HEK293 (cell line): ENCODE measurements around the gene CRTC3.

Experiments
- CTCF ChIA-PET: fragments of 350-600 bp; formaldehyde crosslinking; extraction: SDS; loops from one replicate; lab custom pipeline; 2021; ENCODE audit warnings: antibody characterized with exemption; lab: Yijun Ruan, JAX
- POLR2A ChIA-PET: fragments of 300-600 bp; formaldehyde crosslinking; extraction: SDS; loops from one replicate; lab custom pipeline; 2020; ENCODE audit warnings: antibody characterized with exemption, inconsistent platforms; lab: Yijun Ruan, JAX
- H3K27ac ChIP-seq: fragments of 200-500 bp; sonication (Bioruptor generic); 2 replicates; pipeline ENCODE4 v1.5.1; 2014; ENCODE audit warnings: low read depth, low read length, control low read depth, inconsistent platforms; ENCODE audit errors: extremely low read depth
- H3K36me3 ChIP-seq, 2 experiments: fragments of 200-500 bp in 1 of 2; sonication (Bioruptor generic) in 1 of 2; 1 replicate in 1 of 2; 2 replicates in 1 of 2; pipeline ENCODE4 v1.5.1; 2014 to 2017; ENCODE audit warnings: inconsistent platforms in 2 of 2, low read length in 2 of 2; ENCODE audit not compliant: control insufficient read depth in 2 of 2, insufficient read depth in 1 of 2
- H3K4me1 ChIP-seq: fragments of 200-500 bp; sonication (Bioruptor generic); 2 replicates; pipeline ENCODE4 v1.5.1; 2014; ENCODE audit warnings: mild to moderate bottlenecking, low read length, inconsistent platforms; ENCODE audit not compliant: control insufficient read depth, insufficient read depth
- H3K4me3 ChIP-seq: 2 replicates; pipeline ENCODE4 v1.5.1; 2011; ENCODE audit warnings: low read depth, mild to moderate bottlenecking, control low read depth, low read length, moderate library complexity
- H3K9me3 ChIP-seq: fragments of 200-500 bp; sonication (Bioruptor generic); 2 replicates; pipeline ENCODE4 v1.5.1; 2014; ENCODE audit warnings: low read depth, low read length, inconsistent platforms; ENCODE audit not compliant: control insufficient read depth, insufficient read depth
- BCL11B ChIP-seq: fragments of 450-650 bp; formaldehyde crosslinking; IDR thresholded peaks from 2 replicates; pipeline ENCODE4 v1.5.1; 2016; ENCODE audit warnings: low read depth, missing biosample characterization, missing genetic modification characterization
- GFI1B ChIP-seq: fragments of 450-650 bp; formaldehyde crosslinking; IDR thresholded peaks from 2 replicates; pipeline ENCODE4 v1.5.1; 2016; ENCODE audit warnings: missing biosample characterization, missing genetic modification characterization
- GLIS1 ChIP-seq: fragments of 450-650 bp; formaldehyde crosslinking; IDR thresholded peaks from 2 replicates; pipeline ENCODE4 v1.5.1; 2016; ENCODE audit warnings: missing biosample characterization, missing genetic modification characterization
- HOXD13 ChIP-seq: sonication (generic); formaldehyde crosslinking; IDR thresholded peaks from 2 replicates; pipeline ENCODE4 v1.8.0; 2022; ENCODE audit warnings: missing genetic modification reagents, borderline replicate concordance
- KLF1 ChIP-seq: fragments of 450-650 bp; formaldehyde crosslinking; IDR thresholded peaks from 2 replicates; pipeline ENCODE4 v1.5.1; 2016; ENCODE audit warnings: missing biosample characterization, missing genetic modification characterization
- KLF17 ChIP-seq: fragments of 450-650 bp; formaldehyde crosslinking; IDR thresholded peaks from 2 replicates; pipeline ENCODE4 v1.5.1; 2016; ENCODE audit warnings: missing biosample characterization, missing genetic modification characterization
- MZF1 ChIP-seq: fragments of 450-650 bp; formaldehyde crosslinking; IDR thresholded peaks from 2 replicates; pipeline ENCODE4 v1.5.1; 2017; ENCODE audit warnings: missing biosample characterization, missing genetic modification characterization, borderline replicate concordance
- SCRT1 ChIP-seq: fragments of 450-650 bp; formaldehyde crosslinking; IDR thresholded peaks from 2 replicates; pipeline ENCODE4 v1.5.1; 2016; ENCODE audit warnings: missing biosample characterization, missing genetic modification characterization, borderline replicate concordance
- TRIM28 ChIP-seq: IDR thresholded peaks from 2 replicates; pipeline ENCODE4 v1.6.1; 2011; ENCODE audit warnings: low read length, control low read depth, borderline replicate concordance
- YY1 ChIP-seq: fragments of 450-650 bp; formaldehyde crosslinking; IDR thresholded peaks from 2 replicates; pipeline ENCODE4 v1.5.1; 2018; ENCODE audit warnings: missing biosample characterization, missing genetic modification characterization
- ZBTB6 ChIP-seq: fragments of 450-650 bp; formaldehyde crosslinking; IDR thresholded peaks from 2 replicates; pipeline ENCODE4 v1.5.1; 2017; ENCODE audit warnings: missing biosample characterization, missing genetic modification characterization
- ZFP37 ChIP-seq: fragments of 450-650 bp; formaldehyde crosslinking; IDR thresholded peaks from 2 replicates; pipeline ENCODE4 v1.5.1; 2016; ENCODE audit warnings: missing biosample characterization, missing genetic modification characterization
- ZIC2 ChIP-seq: fragments of 450-650 bp; formaldehyde crosslinking; IDR thresholded peaks from 2 replicates; pipeline ENCODE4 v1.5.1; 2016; ENCODE audit warnings: missing biosample characterization, missing genetic modification characterization
- ZNF112 ChIP-seq: fragments of 450-650 bp; formaldehyde crosslinking; IDR thresholded peaks from 2 replicates; pipeline ENCODE4 v1.5.0; 2017; ENCODE audit warnings: missing biosample characterization, missing genetic modification characterization
- ZNF133 ChIP-seq: fragments of 450-650 bp; formaldehyde crosslinking; IDR thresholded peaks from 2 replicates; pipeline ENCODE4 v1.5.1; 2016; ENCODE audit warnings: missing biosample characterization, missing genetic modification characterization
- ZNF140 ChIP-seq: fragments of 450-650 bp; formaldehyde crosslinking; IDR thresholded peaks from 2 replicates; pipeline ENCODE4 v1.5.1; 2016; ENCODE audit warnings: missing biosample characterization, missing genetic modification characterization
- ZNF155 ChIP-seq: fragments of 450-650 bp; formaldehyde crosslinking; IDR thresholded peaks from 2 replicates; pipeline ENCODE4 v1.5.1; 2016; ENCODE audit warnings: missing biosample characterization, missing genetic modification characterization
- ZNF18 ChIP-seq: fragments of 450-650 bp; formaldehyde crosslinking; IDR thresholded peaks from 2 replicates; pipeline ENCODE4 v1.5.1; 2016; ENCODE audit warnings: missing biosample characterization, missing genetic modification characterization
- ZNF223 ChIP-seq: fragments of 450-650 bp; formaldehyde crosslinking; IDR thresholded peaks from 2 replicates; pipeline ENCODE4 v1.5.1; 2016; ENCODE audit warnings: missing biosample characterization, missing genetic modification characterization
- ZNF24 ChIP-seq: fragments of 450-650 bp; formaldehyde crosslinking; IDR thresholded peaks from 2 replicates; pipeline ENCODE4 v1.5.1; 2016; ENCODE audit warnings: missing biosample characterization, missing genetic modification characterization
- ZNF280D ChIP-seq: fragments of 450-650 bp; formaldehyde crosslinking; IDR thresholded peaks from 2 replicates; pipeline ENCODE4 v1.5.1; 2016; ENCODE audit warnings: missing biosample characterization, missing genetic modification characterization
- ZNF341 ChIP-seq: fragments of 450-650 bp; formaldehyde crosslinking; IDR thresholded peaks from 2 replicates; pipeline ENCODE4; 2016; ENCODE audit warnings: low read depth, missing biosample characterization, missing genetic modification characterization
- ZNF37A ChIP-seq: fragments of 450-650 bp; IDR thresholded peaks from 2 replicates; pipeline ENCODE4 v1.5.1; 2018; ENCODE audit warnings: missing biosample characterization, missing genetic modification characterization
- ZNF449 ChIP-seq: fragments of 450-650 bp; formaldehyde crosslinking; IDR thresholded peaks from 2 replicates; pipeline ENCODE4 v1.5.1; 2017; ENCODE audit warnings: missing biosample characterization, mild to moderate bottlenecking, missing genetic modification characterization, moderate library complexity
- ZNF544 ChIP-seq: fragments of 450-650 bp; formaldehyde crosslinking; IDR thresholded peaks from 2 replicates; pipeline ENCODE4 v1.5.0; 2017; ENCODE audit warnings: missing biosample characterization, missing genetic modification characterization
- ZNF558 ChIP-seq: fragments of 450-650 bp; formaldehyde crosslinking; IDR thresholded peaks from 2 replicates; pipeline ENCODE4 v1.5.1; 2016; ENCODE audit warnings: missing biosample characterization, missing genetic modification characterization
- ZNF837 ChIP-seq: fragments of 450-650 bp; formaldehyde crosslinking; IDR thresholded peaks from 2 replicates; pipeline ENCODE4 v1.5.1; 2016; ENCODE audit warnings: missing biosample characterization, missing genetic modification characterization

CRTC3 gene

GRCh38 chr15:90623854-90624253 lies 94.1 kb downstream of the CRTC3 start:
- ChIA-PET POLR2A (interaction anchor here (0.9 kb wide), 1 partner anchor 18 kb away, joined by 3 read pairs; no protein-coding TSS in a partner anchor), CTCF (interaction anchor here (0.7 kb wide), 1 partner anchor 85 kb away, joined by 3 read pairs; no protein-coding TSS in a partner anchor)
- no peak for TF ChIP-seq ZNF280D (tag by site-specific recombination)
- TF ChIP-seq MZF1 (tag by site-specific recombination), result no peak
- TF ChIP-seq BCL11B (tag by site-specific recombination), result no peak
- peak; percentile 63 for TF ChIP-seq GLIS1
- TF ChIP-seq ZNF155 (tag by site-specific recombination), result no peak
- TF ChIP-seq ZIC2 (tag by site-specific recombination), result 0 out of 2 replicates have a peak, but pooled peaks have one; percentile 36
- TF ChIP-seq ZNF140 (tag by site-specific recombination), result no peak
- no peak for TF ChIP-seq ZNF449 (tag by site-specific recombination)
- TF ChIP-seq ZNF544 (tag by site-specific recombination), result no peak
- TF ChIP-seq ZNF223 (tag by site-specific recombination), result no peak
- no peak for TF ChIP-seq ZNF133 (tag by site-specific recombination)
- TF ChIP-seq ZFP37, result no peak
- no peak for TF ChIP-seq ZBTB6
- no peak for TF ChIP-seq TRIM28
- Histone ChIP-seq H3K4me1 (no peaks in the 10 kb centered on the region), H3K9me3 (no peaks in the 10 kb centered on the region), H3K4me3 (no peak overlapping the region), H3K27ac (no peak overlapping the region), H3K36me3 (peaks cover 15 to 62% of the 10 kb centered on the region in 2 experiments)

- Histone ChIP-seq H3K4me3 (no peak overlapping the region), H3K27ac (no peak overlapping the region), H3K4me1 (no peaks in the 10 kb centered on the region), H3K9me3 (no peaks in the 10 kb centered on the region), H3K36me3 (peaks cover 16 to 64% of the 10 kb centered on the region in 2 experiments)
- TF ChIP-seq ZNF341 (tag by site-specific recombination) (peak; percentile 14; the same call in 1 of the 2 replicates), YY1 (no peak), SCRT1 (tag by site-specific recombination) (no peak), ZNF18 (tag by site-specific recombination) (no peak), ZNF37A (tag by site-specific recombination) (no peak), ZNF837 (tag by site-specific recombination) (no peak), KLF1 (tag by site-specific recombination) (peak; percentile 67), ZNF24 (no peak), ZNF112 (tag by site-specific recombination) (no peak), GFI1B (tag by site-specific recombination) (no peak), HOXD13 (CRISPR knock-in tag) (no peak), ZNF558 (tag by site-specific recombination) (no peak), KLF17 (tag by site-specific recombination) (peak; percentile 83)
- ChIA-PET POLR2A (interaction anchor here (0.9 kb wide), 1 partner anchor 17 kb away, joined by 3 read pairs; no protein-coding TSS in a partner anchor), CTCF (interaction anchor here (1.0 to 1.3 kb wide), 2 partner anchors 23 to 262 kb away, joined by 3 to 4 read pairs; no protein-coding TSS in a partner anchor)
Observed at GRCh38 chr15:90624278-90624981, 94.7 kb downstream of the CRTC3 start.
